ENCODE measurements around the gene CLIP2.
"Not testable (repeated sequence)": the region's sequence is repeated elsewhere in the genome, so short reads cannot be mapped to it uniquely, and the experiment has no call there.

CLIP2 gene

DNA sequence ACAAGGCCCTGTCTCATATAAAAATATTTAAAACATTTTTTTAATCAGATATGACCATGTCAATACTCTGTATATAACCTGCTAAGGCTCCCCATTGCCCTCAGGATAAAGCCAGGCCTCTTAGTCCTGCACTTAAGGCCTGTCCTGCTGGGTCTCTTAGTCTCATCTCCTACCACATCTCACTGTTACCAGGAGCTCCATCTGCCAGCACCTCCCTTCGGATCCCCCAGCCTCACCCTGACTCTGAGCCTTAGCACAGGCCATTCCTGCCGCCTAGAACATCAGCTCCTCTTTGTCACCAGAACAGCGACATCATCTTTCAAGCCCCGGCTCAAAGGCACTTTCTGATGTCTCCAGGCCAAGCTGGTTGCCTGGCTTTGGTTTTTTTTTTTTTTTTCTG, 138.8 kb downstream of the CLIP2 start:
- no peak for DNase-seq (ENCODE audit: low read depth)
- TF ChIP-seq, protein P1, sequence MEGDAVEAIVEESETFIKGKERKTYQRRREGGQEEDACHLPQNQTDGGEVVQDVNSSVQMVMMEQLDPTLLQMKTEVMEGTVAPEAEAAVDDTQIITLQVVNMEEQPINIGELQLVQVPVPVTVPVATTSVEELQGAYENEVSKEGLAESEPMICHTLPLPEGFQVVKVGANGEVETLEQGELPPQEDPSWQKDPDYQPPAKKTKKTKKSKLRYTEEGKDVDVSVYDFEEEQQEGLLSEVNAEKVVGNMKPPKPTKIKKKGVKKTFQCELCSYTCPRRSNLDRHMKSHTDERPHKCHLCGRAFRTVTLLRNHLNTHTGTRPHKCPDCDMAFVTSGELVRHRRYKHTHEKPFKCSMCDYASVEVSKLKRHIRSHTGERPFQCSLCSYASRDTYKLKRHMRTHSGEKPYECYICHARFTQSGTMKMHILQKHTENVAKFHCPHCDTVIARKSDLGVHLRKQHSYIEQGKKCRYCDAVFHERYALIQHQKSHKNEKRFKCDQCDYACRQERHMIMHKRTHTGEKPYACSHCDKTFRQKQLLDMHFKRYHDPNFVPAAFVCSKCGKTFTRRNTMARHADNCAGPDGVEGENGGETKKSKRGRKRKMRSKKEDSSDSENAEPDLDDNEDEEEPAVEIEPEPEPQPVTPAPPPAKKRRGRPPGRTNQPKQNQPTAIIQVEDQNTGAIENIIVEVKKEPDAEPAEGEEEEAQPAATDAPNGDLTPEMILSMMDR (IDR thresholded peaks at IDR 0.05; ENCODE audit: control insufficient read depth, extremely low read depth, insufficient read depth): no peak
- no peak overlapping the region for H3K4me3 ChIP-seq (ENCODE audit: low read depth, low read length)

DNA sequence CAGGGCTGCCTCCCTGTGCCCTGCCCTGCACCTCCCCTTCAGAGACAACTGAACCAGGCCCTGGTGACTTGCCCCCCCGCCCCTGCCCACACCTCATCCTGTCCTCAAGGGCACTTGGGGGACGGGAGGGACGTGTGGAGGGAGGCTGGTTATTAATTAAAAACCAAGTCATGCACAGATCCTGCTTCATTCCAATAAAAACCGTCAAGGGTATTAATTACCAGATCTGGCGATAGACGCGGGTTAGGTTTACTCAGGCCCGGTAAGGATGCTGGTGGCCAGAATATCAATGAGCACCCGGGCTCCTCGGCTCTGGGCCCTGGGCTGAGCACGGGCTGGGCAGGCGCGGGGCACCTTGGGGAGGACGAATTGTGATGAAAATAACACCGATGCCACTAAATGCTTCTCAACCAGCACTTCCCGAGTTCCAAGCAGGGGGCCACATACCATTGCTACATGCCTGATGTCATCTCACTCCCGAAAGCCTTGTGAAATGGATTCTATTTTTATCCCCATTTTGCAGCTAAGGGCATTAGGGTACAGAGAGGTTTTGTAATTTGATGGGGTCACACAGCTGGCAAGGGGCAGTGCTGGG, 140.0 kb downstream of the CLIP2 start:
- TF ChIP-seq, protein P1 (IDR thresholded peaks at IDR 0.05; ENCODE audit: control insufficient read depth, extremely low read depth, insufficient read depth): no peak
- no peak overlapping the region for H3K4me3 ChIP-seq (ENCODE audit: low read depth, low read length)
- no peak for DNase-seq (ENCODE audit: low read depth)

DNA sequence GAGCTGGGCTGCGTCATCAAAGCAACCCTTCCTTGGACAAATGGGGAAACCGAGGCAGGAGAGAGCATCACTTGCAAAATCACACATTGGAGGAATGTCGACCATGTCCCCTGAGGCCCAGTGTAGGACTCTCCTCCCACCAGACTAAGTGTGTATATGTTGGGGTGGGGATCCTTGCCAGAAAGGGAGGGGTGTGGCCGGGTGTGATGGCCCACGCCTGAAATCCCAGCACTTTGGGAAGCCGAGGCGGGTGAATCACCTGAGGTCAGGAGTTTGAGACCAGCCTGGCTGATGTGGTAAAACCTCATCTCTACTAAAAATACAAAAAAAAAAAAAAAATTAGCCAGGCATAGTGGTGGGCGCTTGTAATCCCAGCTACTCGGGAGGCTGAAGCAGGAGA, 141.2 kb downstream of the CLIP2 start:
- DNase-seq (ENCODE audit: low read depth); H3K4me3 ChIP-seq (ENCODE audit: low read depth, low read length): not testable (repeated sequence)

DNA sequence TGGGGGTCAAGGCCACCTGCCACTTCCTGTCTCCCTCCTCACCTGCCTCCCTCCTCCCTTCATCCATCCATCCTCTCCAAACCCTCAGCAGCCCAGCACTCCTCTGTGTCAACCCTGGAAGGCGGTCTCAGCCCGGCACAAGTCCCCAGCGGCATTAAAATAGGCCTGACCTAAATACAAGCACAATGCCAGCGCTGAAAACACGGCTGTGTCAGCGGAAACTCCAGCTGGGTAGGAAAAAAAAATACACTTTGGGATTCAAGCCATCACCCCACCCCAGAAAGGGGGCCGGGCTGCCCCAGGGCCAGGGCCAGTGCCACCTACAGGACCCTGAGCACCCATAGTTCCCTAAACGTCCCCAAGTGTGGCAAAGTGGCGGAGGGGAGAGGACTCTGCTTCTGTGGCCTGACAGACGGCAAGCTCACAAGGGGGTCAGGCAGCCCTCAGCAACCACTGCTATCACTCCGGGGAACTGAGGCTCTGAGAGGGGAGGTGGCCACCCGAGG, 141.8 kb downstream of the CLIP2 start:
- no peak for DNase-seq (ENCODE audit: low read depth)
- TF ChIP-seq, protein P1 (IDR thresholded peaks at IDR 0.05; ENCODE audit: control insufficient read depth, extremely low read depth, insufficient read depth): no peak
- H3K4me3 ChIP-seq (ENCODE audit: low read depth, low read length): no peak overlapping the region

DNA sequence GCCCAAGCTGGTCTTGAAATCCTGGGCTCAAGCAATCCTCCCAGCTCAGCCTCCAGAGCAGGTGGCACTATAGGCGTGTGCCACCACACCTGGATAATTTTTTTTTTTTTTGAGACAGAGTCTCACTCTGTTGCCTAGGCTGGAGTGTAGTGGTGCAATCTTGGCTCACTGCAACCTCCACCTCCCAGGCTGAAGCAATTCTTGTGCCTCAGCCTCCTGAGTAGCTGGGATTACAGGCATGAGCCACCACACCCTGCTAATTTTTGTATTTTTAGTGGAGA, 148.0 kb downstream of the CLIP2 start:
- DNase-seq (ENCODE audit: low read depth); H3K4me3 ChIP-seq (ENCODE audit: low read depth, low read length): not testable (repeated sequence)

DNA sequence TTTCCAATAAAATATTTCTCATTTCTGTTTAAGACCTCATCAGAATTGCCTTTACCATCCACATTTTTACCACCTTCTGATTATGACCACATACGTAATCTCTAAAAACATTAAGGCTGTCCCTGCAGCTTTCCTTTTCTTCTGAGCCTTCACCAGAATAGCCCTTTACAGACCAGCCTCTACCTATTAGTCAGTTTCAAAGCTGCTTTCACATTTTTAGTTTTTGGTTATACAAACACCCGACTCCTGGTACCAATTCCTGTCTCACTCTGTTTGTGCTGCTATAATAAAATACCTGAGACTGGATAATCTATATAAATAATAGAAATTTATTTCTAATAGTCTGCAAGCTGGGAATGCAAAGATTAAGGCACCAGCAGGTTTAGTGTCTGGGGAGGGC, 149.1 kb downstream of the CLIP2 start:
- TF ChIP-seq, protein P1 (IDR thresholded peaks at IDR 0.05; ENCODE audit: control insufficient read depth, extremely low read depth, insufficient read depth): no peak
- no peak for DNase-seq (ENCODE audit: low read depth)
- no peak overlapping the region for H3K4me3 ChIP-seq (ENCODE audit: low read depth, low read length)

DNA sequence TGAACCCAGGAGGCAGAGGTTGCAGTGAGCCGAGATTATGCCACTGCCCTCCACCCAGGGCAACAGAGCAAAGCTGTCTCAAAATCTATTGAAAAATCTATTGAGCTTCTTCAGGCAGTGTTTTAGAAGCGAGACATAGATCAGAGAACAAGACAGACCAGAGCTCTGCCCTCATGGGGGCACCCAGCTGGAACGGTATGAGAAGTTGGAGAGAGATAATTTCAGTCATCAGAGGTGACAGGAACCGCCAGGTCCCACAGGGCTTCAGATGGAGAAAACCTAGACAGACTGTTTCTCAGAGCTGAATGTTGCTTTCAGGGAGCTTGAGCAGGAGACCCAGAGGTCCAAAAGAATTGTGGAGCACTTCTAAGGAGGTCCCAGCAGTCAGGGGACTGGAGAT, 150.3 kb downstream of the CLIP2 start:
- no peak for DNase-seq (ENCODE audit: low read depth)
- no peak overlapping the region for H3K4me3 ChIP-seq (ENCODE audit: low read depth, low read length)
- TF ChIP-seq, protein P1 (IDR thresholded peaks at IDR 0.05; ENCODE audit: control insufficient read depth, extremely low read depth, insufficient read depth): no peak

DNA sequence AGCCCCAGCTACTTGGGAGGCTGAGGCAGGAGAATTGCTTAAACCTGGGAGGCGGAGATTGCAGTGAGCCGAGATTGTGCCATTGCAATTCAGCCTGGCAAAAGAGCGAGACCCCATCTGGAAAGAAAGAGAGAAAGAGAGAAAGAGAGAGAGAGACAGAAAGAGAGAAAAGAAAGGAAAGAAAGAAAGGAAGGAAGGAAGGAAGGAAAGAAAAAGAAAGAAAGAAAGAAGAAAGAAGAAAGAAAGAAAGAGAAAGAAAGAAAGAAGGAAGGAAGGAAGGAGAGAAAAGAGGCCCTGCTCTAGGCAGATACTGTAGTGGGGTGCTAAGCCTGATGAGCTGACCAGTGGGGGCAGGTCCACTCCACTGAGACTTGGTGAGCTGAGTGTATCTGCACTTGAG, 150.9 kb downstream of the CLIP2 start:
- H3K4me3 ChIP-seq (ENCODE audit: low read depth, low read length); DNase-seq (ENCODE audit: low read depth): not testable (repeated sequence)

DNA sequence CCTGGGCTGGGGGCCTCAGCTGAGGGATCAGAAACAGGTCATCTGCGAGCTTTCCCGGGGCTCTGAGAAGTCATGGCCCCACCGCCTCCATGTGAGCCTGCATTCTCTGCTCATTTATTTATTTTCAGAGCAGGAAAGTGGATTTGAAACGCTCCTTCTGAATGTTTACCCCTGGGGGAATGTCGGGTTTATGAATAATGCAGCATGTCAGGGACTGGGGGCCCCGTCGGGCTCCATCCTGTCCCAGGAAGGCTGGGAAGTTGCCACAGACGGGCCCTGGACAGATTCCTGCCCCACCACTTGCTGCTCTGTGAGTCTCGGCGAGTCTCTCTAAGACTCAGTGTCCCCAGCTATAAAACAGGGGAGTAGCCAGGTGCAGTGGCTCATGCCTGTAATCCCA, 152.6 kb downstream of the CLIP2 start:
- H3K4me3 ChIP-seq (ENCODE audit: low read depth, low read length): no peak overlapping the region
- TF ChIP-seq, protein P1 (IDR thresholded peaks at IDR 0.05; ENCODE audit: control insufficient read depth, extremely low read depth, insufficient read depth): no peak
- DNase-seq (ENCODE audit: low read depth): no peak
